IMR-90 (cell line): ENCODE measurements around the gene CELSR2. TPM values are rescaled to one million over a fixed set of nuclear protein-coding genes. Genes with fewer than 3 reads are reported as not detected.

Experiments used
- ATAC-seq: fragments of 200-7000 bp; cut with Tn5 transposase; 2 replicates; pipeline ENCODE4 v1.9.1; 2020; ENCODE audit warnings: low read depth, mild to moderate bottlenecking, moderate library complexity
- BruUV-seq: library from RNA; stranded (reverse); fragments of 400-500 nt; replicated peaks from 2 replicates; lab custom pipeline; 2021; lab: Mats Ljungman, UMichigan
- CTCF ChIA-PET: fragments of 300-600 bp; formaldehyde crosslinking; extraction: SDS; loops from one replicate; lab custom pipeline; 2021; ENCODE audit warnings: antibody characterized with exemption; lab: Yijun Ruan, JAX
- POLR2A ChIA-PET: fragments of 300-600 bp; sonication (Branson Sonifier 250); formaldehyde crosslinking; loops from one replicate; lab custom pipeline; 2022; ENCODE audit warnings: antibody characterized with exemption; ENCODE audit not compliant: unreplicated experiment; lab: Charles Lee
- DNase-seq: peaks from one replicate; pipeline ENCODE4 v3.0.0; 2013
- H2AFZ ChIP-seq: replicated peaks from 2 replicates; pipeline ENCODE3; 2013; ENCODE audit warnings: low read length, mild to moderate bottlenecking; ENCODE audit not compliant: poor library complexity
- H2AK5ac ChIP-seq: 2 replicates; pipeline ENCODE4 v1.6.1; 2013; ENCODE audit warnings: low read depth, low read length, inconsistent platforms
- H2AK9ac ChIP-seq: replicated peaks from 2 replicates; pipeline ENCODE3; 2013; ENCODE audit warnings: mild to moderate bottlenecking, low read depth, low read length, moderate library complexity; ENCODE audit not compliant: poor library complexity
- H2BK120ac ChIP-seq: 2 replicates; pipeline ENCODE4 v1.6.1; 2013; ENCODE audit warnings: low read depth, low read length, inconsistent platforms
- H2BK15ac ChIP-seq: 3 replicates; pipeline ENCODE4 v1.6.1; 2013; ENCODE audit warnings: low read depth, low read length, inconsistent platforms
- H2BK20ac ChIP-seq: 2 replicates; pipeline ENCODE4 v1.6.1; 2013; ENCODE audit warnings: low read depth, mild to moderate bottlenecking, inconsistent platforms, low read length, moderate library complexity
- H2BK5ac ChIP-seq: 2 replicates; pipeline ENCODE4 v1.6.1; 2013; ENCODE audit warnings: mild to moderate bottlenecking, low read depth, low read length, inconsistent platforms; ENCODE audit not compliant: poor library complexity, severe bottlenecking
- H3K14ac ChIP-seq: replicated peaks from 2 replicates; pipeline ENCODE4 v1.6.1; 2013; ENCODE audit warnings: low read depth, low read length, inconsistent platforms
- H3K18ac ChIP-seq: 2 replicates; pipeline ENCODE4 v1.6.1; 2013; ENCODE audit warnings: low read depth, low read length, control low read depth
- H3K23ac ChIP-seq: 2 replicates; pipeline ENCODE4 v1.6.1; 2013; ENCODE audit warnings: low read depth, low read length, inconsistent platforms
- H3K27ac ChIP-seq: 2 replicates; pipeline ENCODE4 v1.5.1; 2013; ENCODE audit warnings: mild to moderate bottlenecking, control low read depth, low read length; ENCODE audit not compliant: insufficient read depth
- H3K27me3 ChIP-seq: 2 replicates; pipeline ENCODE4 v1.6.1; 2013; ENCODE audit warnings: low read length; ENCODE audit not compliant: control insufficient read depth, insufficient read depth
- H3K36me3 ChIP-seq: 2 replicates; pipeline ENCODE4 v1.6.1; 2013; ENCODE audit warnings: low read length, mixed read lengths; ENCODE audit not compliant: control insufficient read depth, insufficient read depth
- H3K4ac ChIP-seq: 2 replicates; pipeline ENCODE4 v1.6.1; 2013; ENCODE audit warnings: low read depth, low read length, inconsistent platforms
- H3K4me1 ChIP-seq: 2 replicates; pipeline ENCODE4 v1.6.1; 2013; ENCODE audit warnings: low read length, mixed read lengths; ENCODE audit not compliant: control insufficient read depth, insufficient read depth
- H3K4me2 ChIP-seq: 2 replicates; pipeline ENCODE4 v1.6.1; 2013; ENCODE audit warnings: low read depth, mild to moderate bottlenecking, control low read depth, low read length, moderate library complexity
- H3K4me3 ChIP-seq: 2 replicates; pipeline ENCODE4 v1.5.1; 2013; ENCODE audit warnings: low read depth, mild to moderate bottlenecking, control low read depth, low read length, moderate library complexity; ENCODE audit not compliant: insufficient read depth
- H3K56ac ChIP-seq: 2 replicates; pipeline ENCODE4 v1.6.1; 2013; ENCODE audit warnings: low read length, inconsistent platforms; ENCODE audit not compliant: insufficient read depth; ENCODE audit errors: extremely low read depth
- H3K79me1 ChIP-seq, 2 experiments: 2 replicates each; pipeline ENCODE4 v1.6.1; 2013; ENCODE audit warnings: low read length in 2 of 2, inconsistent platforms in 1 of 2, low read depth in 1 of 2
- H3K9ac ChIP-seq: 2 replicates; pipeline ENCODE4 v1.6.1; 2013; ENCODE audit warnings: low read depth, low read length, control low read depth
- H3K9me1 ChIP-seq: 2 replicates; pipeline ENCODE4 v1.6.1; 2013; ENCODE audit warnings: low read length, inconsistent platforms; ENCODE audit not compliant: insufficient read depth
- H3K9me3 ChIP-seq: 2 replicates; pipeline ENCODE4 v1.6.1; 2013; ENCODE audit warnings: low read length; ENCODE audit not compliant: control insufficient read depth, insufficient read depth
- H4K20me1 ChIP-seq: 2 replicates; pipeline ENCODE4 v1.6.1; 2013; ENCODE audit warnings: low read length, inconsistent platforms; ENCODE audit not compliant: insufficient read depth
- H4K5ac ChIP-seq: 2 replicates; pipeline ENCODE4 v1.6.1; 2013; ENCODE audit warnings: mild to moderate bottlenecking, low read depth, low read length, control low read depth
- H4K8ac ChIP-seq, 2 experiments: 2 replicates each; pipeline ENCODE4 v1.6.1; 2013; ENCODE audit warnings: low read depth in 2 of 2, low read length in 2 of 2, control low read depth in 1 of 2, inconsistent platforms in 1 of 2
- H4K91ac ChIP-seq: 2 replicates; pipeline ENCODE4 v1.6.1; 2013; ENCODE audit warnings: low read depth, low read length, inconsistent platforms; ENCODE audit not compliant: insufficient read depth
- BHLHE40 ChIP-seq: fragments of 150-350 bp; IDR thresholded peaks from 2 replicates; pipeline ENCODE4 v1.6.1; 2016; ENCODE audit warnings: mild to moderate bottlenecking, low read depth, low read length
- CEBPB ChIP-seq: IDR thresholded peaks from 2 replicates; pipeline ENCODE4 v1.6.1; 2012; ENCODE audit warnings: low read depth, low read length, improper control_type of control experiment
- CHD1 ChIP-seq: IDR thresholded peaks from 2 replicates; pipeline ENCODE4 v1.6.1; 2012; ENCODE audit warnings: low read depth, low read length, improper control_type of control experiment
- FOS ChIP-seq: fragments of 150-350 bp; IDR thresholded peaks from 2 replicates; pipeline ENCODE4 v1.6.1; 2016; ENCODE audit warnings: low read depth, low read length
- MAFK ChIP-seq: IDR thresholded peaks from 2 replicates; pipeline ENCODE4 v1.6.1; 2012; ENCODE audit warnings: low read depth, low read length, improper control_type of control experiment
- MAZ ChIP-seq: IDR thresholded peaks from 2 replicates; pipeline ENCODE4 v1.6.1; 2012; ENCODE audit warnings: low read depth, mild to moderate bottlenecking, low read length, improper control_type of control experiment, moderate library complexity, borderline replicate concordance
- MXI1 ChIP-seq: IDR thresholded peaks from 2 replicates; pipeline ENCODE4 v1.6.1; 2012; ENCODE audit warnings: low read depth, mild to moderate bottlenecking, low read length, moderate library complexity, borderline replicate concordance
- NFE2L2 ChIP-seq: fragments of 150-350 bp; IDR thresholded peaks from 2 replicates; pipeline ENCODE4 v1.6.1; 2016; ENCODE audit warnings: low read depth, mild to moderate bottlenecking, low read length
- POLR2A ChIP-seq: IDR thresholded peaks from 2 replicates; pipeline ENCODE4 v1.6.1; 2012; ENCODE audit warnings: mild to moderate bottlenecking, low read depth, low read length
- RAD21 ChIP-seq: IDR thresholded peaks from 2 replicates; pipeline ENCODE4 v1.6.1; 2012; ENCODE audit warnings: low read length, improper control_type of control experiment
- RCOR1 ChIP-seq: IDR thresholded peaks from 2 replicates; pipeline ENCODE4 v1.6.1; 2012; ENCODE audit warnings: mild to moderate bottlenecking, low read length, improper control_type of control experiment; ENCODE audit not compliant: insufficient replicate concordance
- RFX5 ChIP-seq: IDR thresholded peaks from 2 replicates; pipeline ENCODE4 v1.8.0; 2012; ENCODE audit warnings: low read depth, mild to moderate bottlenecking, low read length, moderate library complexity
- SMC3 ChIP-seq: fragments of 150-350 bp; IDR thresholded peaks from 2 replicates; pipeline ENCODE4 v1.6.1; 2016; ENCODE audit warnings: low read depth, mild to moderate bottlenecking, antibody characterized with exemption, low read length, moderate library complexity
- WGBS, 2 experiments: methylation state at CpG; one replicate each; pipeline versions ENCODE4 v1.1.5 to v1.1.7; 2013; ENCODE audit warnings: missing lambda C conversion rate in 2 of 2; ENCODE audit not compliant: insufficient read length in 1 of 2; ENCODE audit errors: extremely low coverage in 2 of 2; 5-methylcytosine and 5-hydroxymethylcytosine counted together
- dilution Hi-C: fragments of 300-500 bp; cut with HindIII; formaldehyde crosslinking; loops from one replicate; pipeline ENCODE4 v1.14.3; 2018; ENCODE audit warnings: low sequenced_read_pairs; ENCODE audit not compliant: unreplicated experiment
- in situ Hi-C: fragments of 300-500 bp; cut with MboI; formaldehyde crosslinking; loops from 3 replicates; pipeline ENCODE4 v1.14.3; 2019; ENCODE audit warnings: low sequenced_read_pairs, inconsistent platforms, mixed read lengths
- intact Hi-C: fragments of 100-400 bp; cut with micrococcal nuclease; formaldehyde crosslinking; loops from 2 replicates; pipeline ENCODE4 v1.10.0; 2022
- polyA plus RNA-seq, 3 experiments: library from polyadenylated mRNA; depleted of rRNA; stranded (reverse); fragments of >200 nt; gene quantifications; 2 replicates each; pipeline ENCODE4 v1.2.3, GENCODE V29; 2012; ENCODE audit warnings: low replicate concordance in 1 of 3
- total RNA-seq: library from RNA; depleted of rRNA; stranded (reverse); fragments of >200 nt; gene quantifications from 2 replicates; pipeline ENCODE4 v1.2.3, GENCODE V29; 2012
- TF ChIP-seq, protein P1 (sequence below): conservative IDR thresholded peaks from 2 replicates; pipeline ENCODE4 v1.5.1; 2012; ENCODE audit warnings: mild to moderate bottlenecking, low read depth, low read length, improper control_type of control experiment
- TF ChIP-seq, protein P2 (sequence below): fragments of 150-350 bp; IDR thresholded peaks from 2 replicates; pipeline ENCODE4 v1.6.1; 2017; ENCODE audit warnings: mild to moderate bottlenecking, antibody characterized with exemption, low read length, low read depth
- TF ChIP-seq, protein P3 (sequence below): fragments of 150-350 bp; IDR thresholded peaks from 2 replicates; pipeline ENCODE4 v1.6.1; 2016; ENCODE audit warnings: low read depth, mild to moderate bottlenecking, low read length, moderate library complexity, borderline replicate concordance

Gene CELSR2
- total and polyA plus RNA-seq, 2 of the 4 experiments (the other 2 are of a cell fraction), result 1.3 to 5.3 TPM

DNA sequence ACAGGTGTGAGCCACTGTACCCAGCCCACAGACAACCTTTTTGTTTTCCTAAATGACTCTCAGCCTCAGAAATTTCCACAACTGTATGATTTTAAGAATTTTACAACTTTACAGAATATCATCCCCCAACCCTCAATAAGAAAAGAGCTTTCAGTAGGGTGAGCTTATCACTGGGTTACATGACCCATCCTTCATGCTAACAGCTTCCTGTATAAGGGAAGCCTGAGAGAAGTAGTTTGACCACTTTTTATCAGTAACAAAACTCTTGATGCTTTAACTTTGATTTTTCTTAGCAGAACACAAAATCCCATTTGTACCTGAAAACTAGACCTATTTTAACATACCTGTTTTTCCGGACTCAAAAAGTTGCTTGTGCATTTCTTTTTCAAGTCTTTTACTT is 67.2 kb downstream of the CELSR2 start:
- dilution Hi-C loops, result no loop called here
- H3K9ac ChIP-seq, result no peak overlapping the region
- no peak for DNase-seq
- H4K91ac ChIP-seq, result no peak overlapping the region
- in situ Hi-C loops, result no loop called here
- intact Hi-C loops, result no loop called here
- no peak for ATAC-seq
- H3K79me1 ChIP-seq, result no peaks in the 10 kb centered on the region
- TF ChIP-seq FOS (no peak), POLR2A (no peak), SMC3 (no peak), MAZ (no peak), CHD1 (no peak), CEBPB (no peak), RAD21 (no peak), RFX5 (no peak), MXI1 (no peak), NFE2L2 (no peak), MAFK (no peak), RCOR1 (no peak), BHLHE40 (no peak)
- TF ChIP-seq, protein P1, sequence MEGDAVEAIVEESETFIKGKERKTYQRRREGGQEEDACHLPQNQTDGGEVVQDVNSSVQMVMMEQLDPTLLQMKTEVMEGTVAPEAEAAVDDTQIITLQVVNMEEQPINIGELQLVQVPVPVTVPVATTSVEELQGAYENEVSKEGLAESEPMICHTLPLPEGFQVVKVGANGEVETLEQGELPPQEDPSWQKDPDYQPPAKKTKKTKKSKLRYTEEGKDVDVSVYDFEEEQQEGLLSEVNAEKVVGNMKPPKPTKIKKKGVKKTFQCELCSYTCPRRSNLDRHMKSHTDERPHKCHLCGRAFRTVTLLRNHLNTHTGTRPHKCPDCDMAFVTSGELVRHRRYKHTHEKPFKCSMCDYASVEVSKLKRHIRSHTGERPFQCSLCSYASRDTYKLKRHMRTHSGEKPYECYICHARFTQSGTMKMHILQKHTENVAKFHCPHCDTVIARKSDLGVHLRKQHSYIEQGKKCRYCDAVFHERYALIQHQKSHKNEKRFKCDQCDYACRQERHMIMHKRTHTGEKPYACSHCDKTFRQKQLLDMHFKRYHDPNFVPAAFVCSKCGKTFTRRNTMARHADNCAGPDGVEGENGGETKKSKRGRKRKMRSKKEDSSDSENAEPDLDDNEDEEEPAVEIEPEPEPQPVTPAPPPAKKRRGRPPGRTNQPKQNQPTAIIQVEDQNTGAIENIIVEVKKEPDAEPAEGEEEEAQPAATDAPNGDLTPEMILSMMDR, result no peak
- TF ChIP-seq, protein P2, sequence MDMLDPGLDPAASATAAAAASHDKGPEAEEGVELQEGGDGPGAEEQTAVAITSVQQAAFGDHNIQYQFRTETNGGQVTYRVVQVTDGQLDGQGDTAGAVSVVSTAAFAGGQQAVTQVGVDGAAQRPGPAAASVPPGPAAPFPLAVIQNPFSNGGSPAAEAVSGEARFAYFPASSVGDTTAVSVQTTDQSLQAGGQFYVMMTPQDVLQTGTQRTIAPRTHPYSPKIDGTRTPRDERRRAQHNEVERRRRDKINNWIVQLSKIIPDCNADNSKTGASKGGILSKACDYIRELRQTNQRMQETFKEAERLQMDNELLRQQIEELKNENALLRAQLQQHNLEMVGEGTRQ, result no peak
- TF ChIP-seq, protein P3, sequence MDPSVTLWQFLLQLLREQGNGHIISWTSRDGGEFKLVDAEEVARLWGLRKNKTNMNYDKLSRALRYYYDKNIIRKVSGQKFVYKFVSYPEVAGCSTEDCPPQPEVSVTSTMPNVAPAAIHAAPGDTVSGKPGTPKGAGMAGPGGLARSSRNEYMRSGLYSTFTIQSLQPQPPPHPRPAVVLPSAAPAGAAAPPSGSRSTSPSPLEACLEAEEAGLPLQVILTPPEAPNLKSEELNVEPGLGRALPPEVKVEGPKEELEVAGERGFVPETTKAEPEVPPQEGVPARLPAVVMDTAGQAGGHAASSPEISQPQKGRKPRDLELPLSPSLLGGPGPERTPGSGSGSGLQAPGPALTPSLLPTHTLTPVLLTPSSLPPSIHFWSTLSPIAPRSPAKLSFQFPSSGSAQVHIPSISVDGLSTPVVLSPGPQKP, result no peak
- ChIA-PET POLR2A (no interaction called here), CTCF (no interaction called here)
- no peak overlapping the region for H3K23ac ChIP-seq
- no peak overlapping the region for H2AK9ac ChIP-seq
- peaks cover 5% of the 10 kb centered on the region for H3K4me1 ChIP-seq
- no peaks in the 10 kb centered on the region for H3K9me3 ChIP-seq
- H2BK15ac ChIP-seq, result no peak overlapping the region
- no peaks in the 10 kb centered on the region; the same call in 1 of the 2 replicates for H4K20me1 ChIP-seq
- no peak overlapping the region for H2BK5ac ChIP-seq
- H2AFZ ChIP-seq, result no peak overlapping the region
- no peak overlapping the region for H3K4me2 ChIP-seq
- H3K14ac ChIP-seq, result no peak overlapping the region
- H3K9me1 ChIP-seq, result peaks cover 13% of the 10 kb centered on the region
- H3K36me3 ChIP-seq, result peaks cover 37% of the 10 kb centered on the region
- BruUV-seq, result no TSS peak
- no peak overlapping the region for H3K27ac ChIP-seq
- no peak overlapping the region for H4K8ac ChIP-seq
- H4K5ac ChIP-seq, result no peak overlapping the region
- no peak overlapping the region for H3K4ac ChIP-seq
- H2BK20ac ChIP-seq, result no peak overlapping the region
- no CpG with 5 or more reads among the region's 1 CpG for WGBS, 2 experiments
- H2AK5ac ChIP-seq, result no peak overlapping the region
- no peak overlapping the region for H3K4me3 ChIP-seq
- H3K56ac ChIP-seq, result no peak overlapping the region
- H3K27me3 ChIP-seq, result no peaks in the 10 kb centered on the region
- H3K18ac ChIP-seq, result no peak overlapping the region
- H2BK120ac ChIP-seq, result no peak overlapping the region
